DOHH2 (cell line): ENCODE results near the gene DPYD.

ENCODE experiments used
- H3F3A ChIP-seq: fragments of 200-600 bp; sonication (generic), shearing (Covaris generic); 2 replicates; pipeline ENCODE4 v1.6.0; 2016; ENCODE audit warnings: antibody characterized with exemption, mild to moderate bottlenecking; ENCODE audit not compliant: control insufficient read depth, insufficient read depth
- H3K27ac ChIP-seq: fragments of 200-600 bp; sonication (generic); 2 replicates; pipeline ENCODE4 v1.5.1; 2014; ENCODE audit warnings: low read depth, mild to moderate bottlenecking, low read length, moderate library complexity
- H3K27me3 ChIP-seq: fragments of 200-600 bp; sonication (generic); 2 replicates; pipeline ENCODE4 v1.6.1; 2014; ENCODE audit warnings: mild to moderate bottlenecking, low read length, mixed read lengths; ENCODE audit not compliant: control insufficient read depth
- H3K36me3 ChIP-seq: fragments of 200-600 bp; sonication (generic); 2 replicates; pipeline ENCODE4 v1.6.1; 2014; ENCODE audit warnings: mild to moderate bottlenecking, low read length, moderate library complexity, mixed read lengths; ENCODE audit not compliant: control insufficient read depth
- H3K4me1 ChIP-seq: fragments of 200-600 bp; sonication (generic); 2 replicates; pipeline ENCODE4 v1.6.1; 2014; ENCODE audit warnings: mild to moderate bottlenecking, low read length, mixed read lengths; ENCODE audit not compliant: control insufficient read depth
- H3K4me2 ChIP-seq: fragments of 200-600 bp; sonication (generic); 2 replicates; pipeline ENCODE4 v1.6.0; 2014; ENCODE audit warnings: mild to moderate bottlenecking, low read length, moderate library complexity
- H3K4me3 ChIP-seq: fragments of 200-600 bp; sonication (generic); 2 replicates; pipeline ENCODE4 v1.5.1; 2014; ENCODE audit warnings: mild to moderate bottlenecking, low read length, mixed read lengths
- H3K79me2 ChIP-seq: fragments of 200-600 bp; sonication (generic); 2 replicates; pipeline ENCODE4 v1.6.1; 2014; ENCODE audit warnings: mild to moderate bottlenecking, low read length, mixed read lengths; ENCODE audit not compliant: control insufficient read depth
- H3K9me2 ChIP-seq: fragments of 200-600 bp; sonication (generic); replicated peaks from 2 replicates; pipeline ENCODE4 v1.6.1; 2014; ENCODE audit warnings: mild to moderate bottlenecking, low read length, mixed read lengths; ENCODE audit not compliant: control insufficient read depth
- H3K9me3 ChIP-seq: fragments of 200-600 bp; sonication (generic); 2 replicates; pipeline ENCODE4 v1.6.1; 2014; ENCODE audit warnings: antibody characterized with exemption, low read length, mixed read lengths; ENCODE audit not compliant: control insufficient read depth, insufficient read depth
- H4K20me1 ChIP-seq: fragments of 200-600 bp; sonication (generic); 2 replicates; pipeline ENCODE4 v1.6.0; 2014; ENCODE audit warnings: low read depth, mild to moderate bottlenecking, antibody characterized with exemption, low read length, moderate library complexity; ENCODE audit not compliant: control insufficient read depth, insufficient read depth
- CTCF ChIP-seq: fragments of 200-600 bp; sonication (generic); IDR thresholded peaks from one replicate; pipeline ENCODE4 v1.5.1; 2014; ENCODE audit warnings: antibody characterized with exemption, mild to moderate bottlenecking, low read depth, low read length; ENCODE audit not compliant: poor library complexity, severe bottlenecking
- EZH2phosphoT487 ChIP-seq: fragments of 200-600 bp; sonication (generic); IDR thresholded peaks from 2 replicates; pipeline ENCODE4 v1.6.1; 2017; ENCODE audit warnings: borderline replicate concordance, mild to moderate bottlenecking, antibody characterized with exemption, low read length, moderate library complexity, mixed read lengths

DPYD gene

GRCh38 chr1:97721221-97721620 is 199.6 kb downstream of the DPYD start:
- Histone ChIP-seq H3F3A (no peaks in the 10 kb centered on the region), H3K4me2 (no peak overlapping the region), H3K36me3 (no peaks in the 10 kb centered on the region), H3K27ac (no peak overlapping the region), H3K4me3 (no peak overlapping the region), H3K79me2 (no peaks in the 10 kb centered on the region), H3K4me1 (no peaks in the 10 kb centered on the region), H3K27me3 (no peaks in the 10 kb centered on the region), H3K9me2 (no peaks in the 10 kb centered on the region), H4K20me1 (no peaks in the 10 kb centered on the region), H3K9me3 (no peaks in the 10 kb centered on the region)
- TF ChIP-seq EZH2phosphoT487 (no peak), CTCF (no peak)

- Histone ChIP-seq H3K36me3 (no peaks in the 10 kb centered on the region), H3K9me3 (no peaks in the 10 kb centered on the region), H3K9me2 (no peaks in the 10 kb centered on the region), H3K4me1 (no peaks in the 10 kb centered on the region), H3F3A (no peaks in the 10 kb centered on the region), H3K4me2 (no peak overlapping the region), H3K79me2 (no peaks in the 10 kb centered on the region), H3K27ac (no peak overlapping the region), H4K20me1 (no peaks in the 10 kb centered on the region), H3K4me3 (no peak overlapping the region), H3K27me3 (no peaks in the 10 kb centered on the region)
- TF ChIP-seq EZH2phosphoT487, result no peak
- TF ChIP-seq CTCF, result no peak
Observed at GRCh38 chr1:97712980-97713379, 207.9 kb downstream of the DPYD start.

- Histone ChIP-seq H3F3A (no peaks in the 10 kb centered on the region), H3K9me2 (no peaks in the 10 kb centered on the region), H3K27ac (no peak overlapping the region), H3K4me3 (no peak overlapping the region), H3K4me1 (no peaks in the 10 kb centered on the region), H3K27me3 (no peaks in the 10 kb centered on the region), H3K9me3 (no peaks in the 10 kb centered on the region), H3K36me3 (no peaks in the 10 kb centered on the region), H3K4me2 (no peak overlapping the region), H4K20me1 (no peaks in the 10 kb centered on the region), H3K79me2 (no peaks in the 10 kb centered on the region)
- TF ChIP-seq CTCF (no peak), EZH2phosphoT487 (no peak)
Observed at GRCh38 chr1:97711858-97712257, 209.0 kb downstream of the DPYD start.

GRCh38 chr1:97693601-97694000 is 227.2 kb downstream of the DPYD start:
- no peaks in the 10 kb centered on the region for H3F3A ChIP-seq
- H3K9me3 ChIP-seq, result no peaks in the 10 kb centered on the region
- no peak for TF ChIP-seq EZH2phosphoT487
- H3K9me2 ChIP-seq, result no peaks in the 10 kb centered on the region
- no peak overlapping the region for H3K4me3 ChIP-seq
- H3K79me2 ChIP-seq, result no peaks in the 10 kb centered on the region
- no peak overlapping the region for H3K4me2 ChIP-seq
- H3K27me3 ChIP-seq, result no peaks in the 10 kb centered on the region
- H3K27ac ChIP-seq, result no peak overlapping the region
- no peaks in the 10 kb centered on the region for H4K20me1 ChIP-seq
- no peaks in the 10 kb centered on the region for H3K36me3 ChIP-seq
- no peaks in the 10 kb centered on the region for H3K4me1 ChIP-seq
